MCF 10A (cell line): ENCODE measurements around the gene LYG2. TPM values are rescaled to one million over a fixed set of nuclear protein-coding genes. Genes with fewer than 3 reads are reported as not detected.
"Not testable (repeated sequence)": the region's sequence is repeated elsewhere in the genome, so short reads cannot be mapped to it uniquely, and the experiment has no call there.

ENCODE experiments used
- BruUV-seq: library from RNA; stranded (reverse); fragments of 400-500 nt; replicated peaks from 2 replicates; lab custom pipeline; 2021; lab: Mats Ljungman, UMichigan
- CTCF ChIA-PET: fragments of 300-600 bp; sonication (Branson Sonifier 250); formaldehyde crosslinking; extraction: SDS; loops from one replicate; lab custom pipeline; 2021; ENCODE audit warnings: antibody characterized with exemption, inconsistent platforms; lab: Yijun Ruan, JAX
- POLR2A ChIA-PET: fragments of 300-600, 350-650 bp; sonication (Branson Sonifier 250); formaldehyde crosslinking; extraction: SDS; loops from one replicate; lab custom pipeline; 2020; ENCODE audit warnings: antibody characterized with exemption, inconsistent platforms; lab: Yijun Ruan, JAX
- DNase-seq: peaks from one replicate; pipeline ENCODE4 v3.0.0-alpha.2; 2018; ENCODE audit not compliant: unreplicated experiment
- H3K27ac Mint-ChIP-seq: one replicate; pipeline ENCODE4 v1.8.0; 2022; ENCODE audit warnings: mild to moderate bottlenecking, low read depth, mixed read lengths; ENCODE audit not compliant: unreplicated experiment
- H3K27me3 Mint-ChIP-seq: one replicate; pipeline ENCODE4 v1.8.0; 2022; ENCODE audit warnings: mixed read lengths; ENCODE audit not compliant: insufficient read depth, unreplicated experiment
- H3K36me3 Mint-ChIP-seq: one replicate; pipeline ENCODE4 v1.8.0; 2022; ENCODE audit warnings: mild to moderate bottlenecking, moderate library complexity, mixed read lengths; ENCODE audit not compliant: insufficient read depth, unreplicated experiment
- H3K4me1 Mint-ChIP-seq: one replicate; pipeline ENCODE4 v1.8.0; 2022; ENCODE audit warnings: mixed read lengths; ENCODE audit not compliant: insufficient read depth, unreplicated experiment
- H3K4me3 Mint-ChIP-seq: one replicate; pipeline ENCODE4 v1.8.0; 2022; ENCODE audit warnings: mild to moderate bottlenecking, moderate library complexity, mixed read lengths; ENCODE audit not compliant: unreplicated experiment
- H3K9me3 Mint-ChIP-seq: one replicate; pipeline ENCODE4 v1.8.0; 2022; ENCODE audit warnings: mixed read lengths; ENCODE audit not compliant: unreplicated experiment
- intact Hi-C: fragments of 100-400 bp; cut with micrococcal nuclease; formaldehyde crosslinking; loops from 2 replicates; pipeline ENCODE4 v1.14.1; 2022
- total RNA-seq: library from RNA; stranded (reverse); gene quantifications from 2 replicates; pipeline ENCODE4 v1.2.3, GENCODE V29; 2022
- TF ChIP-seq, protein P1 (sequence below): fragments of 200-600 bp; IDR thresholded peaks from one replicate; pipeline ENCODE4 v1.8.0; 2022; ENCODE audit warnings: antibody characterized with exemption, mild to moderate bottlenecking; ENCODE audit not compliant: unreplicated experiment

LYG2 gene
- total RNA-seq, 1 experiment from 2014 or later, result not detected

DNA sequence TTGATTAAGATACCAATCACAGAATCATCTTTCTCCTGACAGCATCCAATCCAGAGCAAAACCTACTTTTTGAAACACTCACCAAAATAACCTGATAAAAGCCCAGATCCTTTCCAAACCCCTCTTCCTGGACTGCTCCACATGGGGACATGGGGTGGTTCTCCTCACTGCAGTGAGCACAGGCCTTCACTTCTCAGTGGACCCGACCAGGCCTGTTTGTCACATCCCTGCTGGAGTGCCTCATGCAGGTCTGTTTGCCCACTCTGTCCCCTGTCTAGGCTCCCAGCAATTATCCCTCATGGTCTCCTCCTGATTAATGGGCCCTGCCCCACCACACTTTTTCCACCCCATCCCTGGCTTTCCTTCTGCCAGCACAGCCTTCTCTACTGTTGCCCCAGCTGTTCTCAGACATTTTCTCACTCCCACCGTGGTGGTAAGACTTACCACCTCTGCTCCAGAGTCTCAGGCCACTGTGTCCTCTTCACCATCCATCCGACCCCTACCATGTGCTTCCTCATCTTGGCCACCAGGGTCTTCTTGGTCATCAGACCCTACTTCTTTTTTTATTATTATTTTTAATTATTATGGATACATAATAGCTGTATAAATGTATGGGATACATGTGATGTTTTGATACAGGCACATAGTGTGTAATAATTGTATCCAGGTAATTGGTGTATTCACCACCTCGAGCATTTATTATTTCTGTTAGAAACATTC lies 53.3 kb downstream of the LYG2 start:
- TF ChIP-seq, protein P1, sequence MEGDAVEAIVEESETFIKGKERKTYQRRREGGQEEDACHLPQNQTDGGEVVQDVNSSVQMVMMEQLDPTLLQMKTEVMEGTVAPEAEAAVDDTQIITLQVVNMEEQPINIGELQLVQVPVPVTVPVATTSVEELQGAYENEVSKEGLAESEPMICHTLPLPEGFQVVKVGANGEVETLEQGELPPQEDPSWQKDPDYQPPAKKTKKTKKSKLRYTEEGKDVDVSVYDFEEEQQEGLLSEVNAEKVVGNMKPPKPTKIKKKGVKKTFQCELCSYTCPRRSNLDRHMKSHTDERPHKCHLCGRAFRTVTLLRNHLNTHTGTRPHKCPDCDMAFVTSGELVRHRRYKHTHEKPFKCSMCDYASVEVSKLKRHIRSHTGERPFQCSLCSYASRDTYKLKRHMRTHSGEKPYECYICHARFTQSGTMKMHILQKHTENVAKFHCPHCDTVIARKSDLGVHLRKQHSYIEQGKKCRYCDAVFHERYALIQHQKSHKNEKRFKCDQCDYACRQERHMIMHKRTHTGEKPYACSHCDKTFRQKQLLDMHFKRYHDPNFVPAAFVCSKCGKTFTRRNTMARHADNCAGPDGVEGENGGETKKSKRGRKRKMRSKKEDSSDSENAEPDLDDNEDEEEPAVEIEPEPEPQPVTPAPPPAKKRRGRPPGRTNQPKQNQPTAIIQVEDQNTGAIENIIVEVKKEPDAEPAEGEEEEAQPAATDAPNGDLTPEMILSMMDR, result peak; percentile 2
- no TSS peak for BruUV-seq
- Mint-ChIP-seq H3K9me3 (peaks cover 23% of the 10 kb centered on the region), H3K27me3 (no peaks in the 10 kb centered on the region), H3K36me3 (peaks cover 18% of the 10 kb centered on the region), H3K4me1 (no peaks in the 10 kb centered on the region), H3K4me3 (no peak overlapping the region), H3K27ac (no peak overlapping the region)
- ChIA-PET CTCF (interaction anchor here (0.6 kb wide), 2 partner anchors 261 to 1456 kb away, joined by 3 to 4 read pairs; no protein-coding TSS in a partner anchor), POLR2A (interaction anchor here (0.6 kb wide), 2 partner anchors 504 to 569 kb away, joined by 3 read pairs; no protein-coding TSS in a partner anchor)
- no peak for DNase-seq
- intact Hi-C loops, result no loop called here

- CTCF ChIA-PET, result no interaction called here
- Mint-ChIP-seq H3K9me3 (peaks cover 8% of the 10 kb centered on the region), H3K27ac (no peak overlapping the region), H3K27me3 (no peaks in the 10 kb centered on the region), H3K4me3 (no peak overlapping the region), H3K36me3 (peaks cover 31% of the 10 kb centered on the region), H3K4me1 (no peaks in the 10 kb centered on the region)
- BruUV-seq, result no TSS peak
- no peak for DNase-seq
- intact Hi-C loops, result no loop called here
- POLR2A ChIA-PET, result interaction anchor here (1.1 kb wide), 1 partner anchor 8 kb away, joined by 3 read pairs; no protein-coding TSS in a partner anchor
- TF ChIP-seq, protein P1, result no peak
Measured at GRCh38 chr2:99200076-99200800, 55.2 kb downstream of the LYG2 start.

DNA sequence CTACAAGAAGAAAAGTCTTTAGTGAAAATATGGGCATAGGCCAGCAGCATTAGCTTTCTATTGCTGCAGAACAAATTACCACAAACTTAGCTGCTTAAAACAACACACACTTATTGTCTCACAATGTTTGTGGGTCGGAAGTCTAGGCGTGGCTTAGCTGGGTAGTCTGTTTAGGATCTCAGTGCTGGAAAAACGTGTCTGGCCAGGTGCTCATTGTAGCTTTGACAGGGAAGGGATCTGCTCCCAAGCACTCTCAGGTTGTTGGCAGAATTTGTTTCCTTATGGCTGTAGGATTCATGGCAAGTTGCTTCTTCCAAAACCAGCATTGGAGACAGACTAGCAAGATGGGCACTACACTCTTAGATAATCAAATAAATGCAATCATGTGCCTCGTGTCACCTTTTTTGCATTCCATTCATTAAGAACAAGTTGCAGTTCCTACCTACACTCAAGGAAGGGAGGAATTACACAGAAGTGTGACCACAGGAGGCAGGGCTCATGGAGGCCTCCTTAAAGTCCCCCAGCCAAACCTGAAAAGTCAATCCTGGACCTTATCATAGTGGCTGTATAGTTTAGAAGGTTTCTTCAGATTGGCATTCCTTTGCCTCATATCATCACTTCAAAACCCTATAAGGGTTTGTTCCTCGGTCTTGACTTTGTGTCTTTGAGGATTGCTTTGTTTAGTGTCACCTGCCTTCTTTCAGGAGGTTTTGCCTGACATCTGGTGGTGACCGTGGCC lies 57.2 kb downstream of the LYG2 start:
- no TSS peak for BruUV-seq
- no peak overlapping the region for H3K27ac Mint-ChIP-seq
- peaks cover 49% of the 10 kb centered on the region for H3K36me3 Mint-ChIP-seq
- POLR2A ChIA-PET, result no interaction called here
- no peaks in the 10 kb centered on the region for H3K27me3 Mint-ChIP-seq
- H3K9me3 Mint-ChIP-seq, result no peaks in the 10 kb centered on the region
- DNase-seq, result no peak
- CTCF ChIA-PET, result interaction anchor here (1.0 kb wide), 1 partner anchor 113 kb away, joined by 3 read pairs; no protein-coding TSS in a partner anchor
- intact Hi-C loops, result no loop called here
- no peak overlapping the region for H3K4me3 Mint-ChIP-seq
- H3K4me1 Mint-ChIP-seq, result no peaks in the 10 kb centered on the region
- TF ChIP-seq, protein P1, result no peak

DNA sequence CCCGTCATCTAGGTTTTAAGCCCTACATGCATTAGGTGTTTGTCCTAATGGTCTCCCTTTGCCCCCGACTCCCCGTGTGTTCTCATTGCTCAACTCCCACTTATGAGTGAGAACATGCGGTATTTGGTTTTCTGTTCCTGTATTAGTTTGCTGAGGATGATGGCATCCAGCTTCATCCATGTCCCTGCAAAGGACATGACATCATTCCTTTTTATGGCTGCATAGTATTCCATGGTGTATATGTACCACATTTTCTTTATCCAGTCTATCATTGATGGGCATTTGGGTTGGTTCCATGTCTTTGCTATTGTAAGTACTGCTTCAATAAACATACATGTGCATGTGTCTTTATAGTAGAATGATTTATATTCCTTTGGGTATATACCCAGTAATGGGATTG lies 63.1 kb downstream of the LYG2 start:
- CTCF ChIA-PET, result not testable (repeated sequence)
- POLR2A ChIA-PET, result interaction anchor here (2.0 kb wide), 1 partner anchor 143 kb away, joined by 6 read pairs; the partner anchor contains the start of gene TXNDC9

More for the DNA sequence above, 63.1 kb downstream of the LYG2 start:
- H3K4me1 Mint-ChIP-seq, BruUV-seq, H3K9me3 Mint-ChIP-seq, intact Hi-C loops, H3K27ac Mint-ChIP-seq, DNase-seq, H3K27me3 Mint-ChIP-seq, H3K4me3 Mint-ChIP-seq: not testable (repeated sequence)
- H3K36me3 Mint-ChIP-seq, result peaks cover 89% of the 10 kb centered on the region

Other genes with a start within 250 kb of the LYG2 start
- gene C2orf15, start 114.0 kb downstream of the LYG2 start, total RNA-seq, result 0.74 and 0.93 TPM in 2 replicates
- gene TSGA10, start 100.7 kb downstream of the LYG2 start, total RNA-seq, result 7.9 and 11.6 TPM in 2 replicates
- 13.1 TPM in 2 replicates for gene LIPT1, start 100.7 kb downstream of the LYG2 start, total RNA-seq
- 19.1 and 21.2 TPM in 2 replicates for gene MITD1, start 74.6 kb downstream of the LYG2 start, total RNA-seq
- 39.1 and 42.5 TPM in 2 replicates for gene MRPL30, start 74.5 kb downstream of the LYG2 start, total RNA-seq
- gene LYG1, start 45.5 kb upstream of the LYG2 start, total RNA-seq, result 0.42 and 1.2 TPM in 2 replicates
- 40.2 and 41.0 TPM in 2 replicates for gene TXNDC9, start 80.7 kb upstream of the LYG2 start, total RNA-seq
- gene EIF5B, start 81.7 kb upstream of the LYG2 start, total RNA-seq, result 45.6 and 55.5 TPM in 2 replicates
- 33.2 and 38.6 TPM in 2 replicates for gene REV1, start 234.4 kb upstream of the LYG2 start, total RNA-seq